Fibroblast of villous mesenchyme (primary cell): ENCODE data around the gene CST5. TPM values are rescaled to one million over a fixed set of nuclear protein-coding genes. Genes with fewer than 3 reads are reported as not detected.
"Not testable (repeated sequence)": the region's sequence is repeated elsewhere in the genome, so short reads cannot be mapped to it uniquely, and the experiment has no call there.

Experiments used
- DNase-seq: peaks from one replicate; pipeline ENCODE4 v3.0.0-alpha.2; 2010; ENCODE audit warnings: low read depth
- H3K4me3 ChIP-seq: 2 replicates; pipeline ENCODE4 v1.5.1; 2011; ENCODE audit warnings: low read depth, mild to moderate bottlenecking, low read length
- CTCF ChIP-seq: IDR thresholded peaks from 2 replicates; pipeline ENCODE4 v1.5.1; 2012; ENCODE audit warnings: low read depth, mild to moderate bottlenecking, low read length; ENCODE audit not compliant: insufficient read depth
- total RNA-seq: library from RNA; depleted of rRNA; stranded (reverse); fragments of >200 nt; gene quantifications from 2 replicates; pipeline ENCODE4 v1.2.3, GENCODE V29; 2012

Gene CST5
- total RNA-seq, 1 donor = not detected

DNA sequence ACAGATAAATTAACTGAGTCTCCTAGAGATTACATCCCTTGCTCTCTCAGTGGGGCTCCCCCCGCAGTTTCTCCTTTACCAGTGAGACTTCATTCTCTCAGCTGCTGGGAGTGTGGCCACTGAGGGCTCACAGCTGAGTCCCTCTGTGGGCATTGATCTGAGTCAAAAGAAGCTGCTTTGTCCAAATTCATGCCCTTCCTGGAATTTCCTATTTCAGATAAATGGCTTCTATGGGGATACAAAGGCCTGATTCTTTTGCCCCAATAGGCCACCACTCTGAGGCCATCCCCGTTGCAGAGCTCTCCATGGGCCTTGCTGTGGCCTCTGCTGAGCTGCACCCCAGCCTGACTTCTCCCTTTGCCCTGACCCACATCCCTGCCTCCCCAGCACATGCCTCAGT, 10.0 kb downstream of the CST5 start:
- no peak for DNase-seq
- TF ChIP-seq CTCF = no peak
- no peak overlapping the region for H3K4me3 ChIP-seq

- no peak for TF ChIP-seq CTCF
- no peak for DNase-seq
- no peak overlapping the region for H3K4me3 ChIP-seq
Observed at GRCh38 chr20:23868321-23868720, 11.2 kb downstream of the CST5 start.

DNA sequence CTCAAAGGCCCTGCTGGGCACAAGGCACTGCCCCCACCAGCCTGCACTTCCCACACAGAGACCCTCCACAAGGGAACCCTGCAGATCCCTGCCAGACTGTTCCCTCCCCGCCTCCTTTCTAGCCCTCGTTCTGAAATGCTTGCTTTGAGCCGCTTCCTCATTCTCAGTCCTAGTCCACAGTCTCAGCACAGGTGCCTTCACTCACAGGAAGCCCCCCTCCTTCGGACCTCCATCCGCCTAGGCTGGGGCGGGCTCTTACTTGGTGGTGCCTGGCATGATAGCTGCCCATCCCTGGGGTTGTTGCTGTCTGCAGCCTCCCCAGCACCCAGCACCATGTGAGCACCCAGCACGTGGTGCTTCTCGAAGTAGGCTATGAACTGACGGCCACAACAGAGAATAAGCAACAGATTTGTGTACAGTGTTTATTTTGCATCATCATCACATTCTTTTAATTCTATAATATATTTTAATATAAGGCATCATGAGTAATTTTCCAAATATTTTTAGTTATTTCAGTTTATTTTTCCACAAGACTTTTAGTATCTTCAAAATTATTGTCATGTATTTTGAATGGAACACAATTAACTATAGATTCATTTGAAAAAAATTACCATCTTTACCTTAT, 12.3 kb downstream of the CST5 start:
- DNase-seq = no peak
- no peak for TF ChIP-seq CTCF
- no peak overlapping the region for H3K4me3 ChIP-seq

DNA sequence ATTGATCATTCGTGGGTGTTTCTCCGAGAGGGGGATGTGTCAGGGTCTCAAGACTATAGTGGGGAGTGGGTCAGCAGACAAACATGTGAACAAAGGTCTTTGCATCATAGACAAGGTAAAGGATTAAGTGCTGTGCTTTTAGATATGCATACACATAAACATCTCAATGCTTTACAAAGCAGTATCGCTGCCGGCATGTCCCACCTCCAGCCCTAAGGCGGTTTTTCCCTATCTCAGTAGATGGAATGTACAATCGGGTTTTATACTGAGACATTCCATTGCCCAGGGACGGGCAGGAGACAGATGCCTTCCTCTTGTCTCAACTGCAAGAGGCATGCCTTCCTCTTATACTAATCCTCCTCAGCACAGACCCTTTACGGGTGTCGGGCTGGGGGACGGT, 18.8 kb downstream of the CST5 start:
- H3K4me3 ChIP-seq, DNase-seq: not testable (repeated sequence)

DNA sequence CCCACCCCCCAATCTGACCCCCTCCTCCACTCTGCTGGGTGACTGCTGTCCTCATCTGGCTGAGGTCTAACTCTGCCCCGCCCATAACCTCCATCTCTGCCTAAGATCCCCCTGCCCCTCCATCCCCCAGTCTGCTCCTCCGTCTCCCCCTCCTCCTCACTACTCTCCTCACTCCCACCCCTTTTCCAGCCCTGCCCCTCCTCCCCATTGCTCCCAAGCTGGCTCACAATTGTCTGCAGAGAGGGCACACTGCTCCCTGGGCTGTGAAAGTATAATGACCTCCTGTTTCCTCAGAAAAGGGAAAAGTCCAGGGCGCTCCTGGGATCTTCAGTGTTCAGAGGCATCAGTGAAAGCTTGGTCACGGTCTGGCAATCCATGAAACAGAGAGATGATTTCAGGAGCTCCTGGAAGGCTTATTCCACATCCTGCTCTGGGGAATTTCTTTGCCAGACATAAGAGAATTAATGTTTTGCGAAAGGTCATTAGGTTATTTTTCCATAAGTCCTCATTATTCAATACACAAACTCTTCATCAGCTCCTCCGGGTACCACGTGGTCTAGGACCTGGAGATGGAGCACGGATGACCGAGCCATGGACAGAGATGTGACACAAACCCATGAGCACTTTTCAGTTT, 21.5 kb downstream of the CST5 start:
- no peak for TF ChIP-seq CTCF
- no peak for DNase-seq
- H3K4me3 ChIP-seq = no peak overlapping the region

DNA sequence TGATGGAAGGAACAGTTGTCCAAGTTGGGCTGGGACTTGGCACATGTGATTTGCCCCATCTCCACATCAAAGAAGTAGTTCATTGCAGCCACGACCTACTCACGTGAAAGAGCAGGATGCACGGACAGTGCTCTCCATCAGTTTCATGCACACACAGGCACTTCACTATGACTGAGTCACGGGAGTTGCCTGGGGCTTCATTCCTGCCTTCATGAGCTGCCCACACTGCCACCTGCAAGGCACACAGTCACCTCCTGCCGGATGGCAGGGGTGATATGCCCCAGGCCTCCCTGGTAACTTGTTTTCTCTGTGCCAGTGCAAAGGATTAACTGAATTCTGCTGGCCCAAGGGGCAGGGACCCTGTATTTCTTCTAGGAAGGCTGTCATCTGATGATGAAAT, 22.8 kb downstream of the CST5 start:
- no peak for DNase-seq
- TF ChIP-seq CTCF = no peak
- H3K4me3 ChIP-seq = no peak overlapping the region

GRCh38 chr20:23856226-23856625, 23.3 kb downstream of the CST5 start:
- DNase-seq = no peak
- no peak overlapping the region for H3K4me3 ChIP-seq
- no peak for TF ChIP-seq CTCF
